HTERT RPE-1 (cell line): ENCODE results near the gene CCDC194.

Experiments
- in situ Hi-C: fragments of 300-500 bp; cut with MboI; formaldehyde crosslinking; loops from 4 replicates; pipeline ENCODE4 v1.14.3; 2020; ENCODE audit warnings: low sequenced_read_pairs

CCDC194 gene

DNA sequence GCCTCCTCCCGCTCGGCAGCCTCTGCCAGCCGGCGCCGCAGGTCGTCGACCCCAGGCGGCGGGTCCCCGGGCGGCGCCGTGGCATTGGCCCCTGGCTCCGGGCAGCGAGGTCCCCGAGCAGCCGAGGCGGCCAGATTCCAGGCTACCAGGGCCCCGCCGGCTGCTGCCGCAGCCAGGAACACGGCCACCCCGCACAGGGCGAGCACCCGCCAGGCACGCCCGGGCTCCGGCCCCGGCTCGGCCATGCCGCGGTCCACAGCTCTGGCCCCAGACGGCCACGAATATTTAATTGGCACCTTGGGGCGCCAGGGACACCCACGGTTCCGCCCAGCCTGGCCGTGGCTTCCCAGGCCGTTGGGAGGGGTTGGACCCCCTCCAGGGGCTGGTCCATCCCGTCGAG is at the start of gene CCDC194:
Gene CCDC194, minus strand, starts transcription at position 283 of the 400 bp plus-strand sequence. Its CDS starts 38 bp downstream, at position 245.
- in situ Hi-C loops, result no loop called here

GRCh38 chr19:17441241-17442021 is 47.4 kb upstream of the CCDC194 start:
- in situ Hi-C loops, result no loop called here

DNA sequence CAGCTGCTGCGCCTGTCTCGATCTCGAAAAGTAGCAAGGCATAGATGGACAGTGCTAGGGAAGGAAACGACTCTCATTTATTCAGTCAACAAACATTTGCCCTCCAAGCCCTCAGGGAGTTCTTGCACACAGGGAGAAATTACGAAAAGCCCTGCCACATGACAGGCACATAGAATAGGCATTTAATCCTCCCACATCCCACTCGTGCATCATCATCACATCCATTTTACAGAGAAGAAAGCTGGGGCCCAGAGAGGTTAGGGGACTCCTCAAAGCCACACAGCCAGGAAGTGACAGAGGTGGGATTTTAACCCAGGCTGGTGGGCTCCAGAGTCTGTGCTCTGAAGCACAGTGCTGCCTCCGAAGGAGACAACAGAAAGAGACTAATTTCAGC is 42.9 kb upstream of the CCDC194 start:
- in situ Hi-C loops, result no loop called here

DNA sequence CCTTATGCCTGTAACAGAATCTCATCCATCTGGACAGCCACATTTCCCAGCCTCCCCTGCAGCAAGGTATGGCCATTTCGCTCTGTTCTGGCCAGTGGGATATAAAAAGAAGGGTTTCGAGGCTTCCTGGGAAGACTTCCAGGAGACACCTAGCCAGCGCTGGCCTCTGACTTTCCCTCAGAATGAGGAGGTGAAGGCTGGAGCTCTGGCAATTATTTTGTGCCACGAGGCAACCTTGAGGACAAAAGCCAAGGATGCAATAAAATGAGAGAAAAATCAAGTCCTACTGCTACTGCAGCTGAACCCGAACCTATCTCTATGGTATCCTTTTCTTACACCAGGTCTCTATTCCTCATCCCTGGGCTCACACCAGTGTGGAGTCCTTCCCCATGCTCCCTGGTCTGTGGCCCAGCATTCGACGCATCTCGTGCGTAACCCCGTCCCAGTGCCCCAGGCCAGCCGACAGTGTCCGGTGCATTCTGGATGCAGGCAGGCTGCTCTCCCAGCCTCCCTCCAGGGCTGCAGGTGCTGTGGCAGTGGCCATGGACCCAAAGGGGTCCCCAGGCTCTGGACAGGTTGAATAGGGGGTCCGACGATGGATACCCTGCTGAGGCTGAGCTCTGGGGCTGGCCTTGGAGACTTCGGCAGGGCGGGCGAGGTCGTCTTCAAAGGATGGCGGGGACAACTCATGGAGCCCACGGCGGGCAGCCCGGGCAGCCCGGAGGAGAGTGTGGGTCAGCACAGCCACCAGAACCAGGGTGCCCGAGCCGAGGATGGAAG is 42.3 kb upstream of the CCDC194 start:
- in situ Hi-C loops, result no loop called here

GRCh38 chr19:17435218-17435617 is 41.2 kb upstream of the CCDC194 start:
- in situ Hi-C loops, result no loop called here

DNA sequence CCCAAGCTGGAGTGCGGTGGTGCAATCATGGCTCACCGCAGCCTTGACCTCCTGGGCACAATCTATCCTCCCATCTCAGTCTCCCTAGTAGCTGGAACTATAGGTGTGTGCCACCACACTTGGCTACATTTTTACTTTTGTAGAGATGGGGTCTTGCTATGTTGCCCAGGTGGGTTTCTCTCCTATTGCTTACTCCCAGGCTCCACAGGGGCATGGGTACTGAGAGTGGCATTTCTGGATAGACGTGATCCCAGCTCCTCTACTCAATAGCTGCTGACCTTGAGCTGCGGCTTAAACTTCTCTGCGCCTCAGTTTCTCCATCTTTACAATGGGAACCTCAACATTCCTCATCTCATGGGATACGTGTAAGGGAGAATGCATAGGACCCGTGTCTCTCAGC is 37.4 kb upstream of the CCDC194 start:
- in situ Hi-C loops, result no loop called here

GRCh38 chr19:17429641-17430113 is 35.7 kb upstream of the CCDC194 start:
- in situ Hi-C loops, result no loop called here

GRCh38 chr19:17424743-17425365 is 30.9 kb upstream of the CCDC194 start:
- in situ Hi-C loops, result no loop called here

DNA sequence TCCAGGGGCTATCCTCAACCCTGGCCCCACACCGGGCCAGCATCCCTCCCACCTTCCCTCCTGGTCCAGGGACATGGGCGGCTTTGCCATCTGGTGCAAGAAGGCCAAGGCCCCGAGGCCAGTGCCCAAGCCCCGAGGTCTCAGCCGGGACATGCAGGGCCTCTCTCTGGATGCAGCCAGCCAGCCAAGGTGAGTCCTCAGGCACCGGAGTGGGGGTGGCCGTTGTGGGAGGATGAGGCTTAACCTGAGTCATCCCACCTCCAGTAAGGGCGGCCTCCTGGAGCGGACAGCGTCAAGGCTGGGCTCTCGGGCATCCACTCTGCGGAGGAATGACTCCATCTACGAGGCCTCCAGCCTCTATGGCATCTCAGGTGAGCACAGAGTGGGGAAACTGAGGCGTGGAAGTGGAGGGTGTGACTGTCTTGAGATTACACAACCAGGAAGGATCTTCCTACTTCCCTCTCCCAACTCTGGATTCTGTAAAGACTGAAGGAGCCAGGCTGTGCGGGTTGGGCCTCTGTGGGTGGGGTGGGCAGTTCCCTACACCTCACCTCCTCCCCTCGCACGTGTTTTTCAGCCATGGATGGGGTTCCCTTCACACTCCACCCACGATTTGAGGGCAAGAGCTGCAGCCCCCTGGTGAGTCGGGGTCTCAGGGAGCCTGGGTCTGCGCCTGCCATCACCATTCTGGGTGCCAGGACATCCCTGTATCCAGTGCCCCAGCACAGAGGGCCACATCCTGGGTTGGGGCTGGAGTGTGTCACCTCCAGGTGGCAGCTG is 29.6 kb upstream of the CCDC194 start:
- in situ Hi-C loops, result no loop called here

DNA sequence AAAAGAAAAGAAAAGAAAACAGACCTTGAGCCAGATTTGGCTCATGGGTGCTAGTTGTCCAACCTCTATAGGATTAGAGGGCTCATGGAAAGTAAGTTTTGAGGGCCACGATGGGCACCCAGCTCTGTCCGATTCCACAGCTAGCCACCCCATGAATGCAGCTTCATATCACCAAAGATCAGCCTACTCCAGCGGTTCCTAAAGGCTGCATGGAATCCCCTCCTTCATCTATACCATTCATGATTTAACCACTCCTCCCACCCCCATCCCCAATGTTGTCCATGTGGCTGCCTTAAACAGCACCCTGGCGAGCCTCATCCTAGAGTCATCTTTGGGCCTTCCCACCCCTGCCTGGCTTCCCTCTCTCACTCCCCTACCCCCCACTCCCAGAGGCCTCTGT is 27.9 kb upstream of the CCDC194 start:
- in situ Hi-C loops, result no loop called here

- in situ Hi-C loops, result no loop called here
Observed at GRCh38 chr19:17420475-17420924, 26.5 kb upstream of the CCDC194 start.

DNA sequence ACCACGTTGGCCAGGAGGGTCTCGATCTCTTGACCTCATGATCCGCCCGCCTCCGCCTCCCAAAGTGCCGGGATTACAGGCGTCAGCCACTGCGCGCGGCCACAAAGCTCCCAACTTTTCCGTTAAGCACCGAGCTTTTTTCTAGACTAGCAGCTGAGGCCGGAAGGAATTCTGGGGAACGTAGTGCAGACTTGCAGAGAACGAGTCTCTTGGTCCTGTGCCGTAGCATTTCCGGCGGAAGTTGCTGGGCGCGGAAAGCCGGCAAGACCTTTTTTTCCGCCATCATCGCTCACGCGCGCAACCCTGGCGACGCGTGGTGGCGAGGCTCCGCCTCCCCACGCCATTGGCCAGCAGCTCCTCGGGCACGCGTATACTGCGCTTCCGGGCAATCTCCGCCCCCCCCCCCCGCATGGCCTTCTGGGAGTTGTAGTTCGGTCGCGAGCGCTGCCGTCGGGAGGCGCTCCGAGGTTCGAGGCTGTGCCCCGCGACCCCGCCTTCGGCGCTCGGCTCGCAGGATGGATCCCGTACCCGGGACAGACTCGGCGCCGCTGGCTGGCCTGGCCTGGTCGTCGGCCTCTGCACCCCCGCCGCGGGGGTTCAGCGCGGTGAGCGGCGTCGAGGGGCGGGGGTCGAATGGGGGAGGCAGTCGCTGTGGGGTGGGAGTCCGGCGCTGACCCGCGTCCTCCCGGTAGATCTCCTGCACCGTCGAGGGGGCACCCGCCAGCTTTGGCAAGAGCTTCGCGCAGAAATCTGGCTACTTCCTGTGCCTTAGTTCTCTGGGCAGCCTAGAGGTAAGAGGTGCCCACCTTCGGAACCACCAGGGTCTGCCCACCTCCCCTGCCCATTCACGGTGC is 25.9 kb upstream of the CCDC194 start, which contains the start of gene MVB12A:
Gene MVB12A, plus strand, starts transcription at position 427 of the 854 bp plus-strand sequence. Its CDS starts 89 bp downstream, at position 516.
- in situ Hi-C loops, result no loop called here

DNA sequence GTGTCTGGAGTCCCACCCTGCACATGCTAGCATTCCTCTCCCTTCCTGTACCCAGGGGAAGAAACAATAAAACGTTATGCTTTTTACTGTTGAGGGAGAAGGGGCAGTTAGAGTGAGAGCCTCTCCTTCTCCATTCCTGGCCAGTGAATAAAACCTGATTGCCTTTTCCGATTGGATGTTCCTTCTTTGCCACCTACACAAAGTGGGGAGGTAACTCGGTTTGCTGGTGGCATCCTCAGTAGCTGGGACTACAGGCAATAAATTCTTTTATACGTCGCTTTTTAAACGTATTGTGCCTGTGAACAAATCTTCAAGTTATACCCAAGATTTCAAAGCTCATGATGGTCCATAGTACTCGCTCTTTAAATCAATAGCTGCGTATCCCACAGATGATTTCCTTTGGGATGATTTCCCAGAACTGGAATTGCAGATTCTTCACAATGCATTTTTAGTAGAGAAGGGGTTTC is 25.2 kb upstream of the CCDC194 start:
- in situ Hi-C loops, result no loop called here

DNA sequence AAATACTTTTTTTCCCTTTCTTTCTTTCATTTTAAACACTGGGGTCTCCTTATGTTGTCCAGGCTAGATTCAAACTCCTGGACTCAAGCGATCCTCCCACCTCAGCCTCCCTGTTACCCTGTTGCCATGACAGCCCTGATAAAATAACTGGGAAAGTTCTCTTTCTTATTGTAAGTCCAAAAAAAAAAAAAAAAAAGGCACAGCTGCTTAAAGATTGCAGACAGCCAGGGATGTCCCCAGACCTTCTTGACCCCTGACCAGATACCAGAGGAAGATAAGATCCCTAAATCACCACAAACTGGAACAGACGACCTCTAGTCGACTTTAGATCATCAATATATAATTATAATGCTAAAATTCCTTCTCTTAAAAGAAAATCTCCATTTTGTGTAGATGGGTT is 24.7 kb upstream of the CCDC194 start:
- in situ Hi-C loops, result no loop called here

- in situ Hi-C loops, result no loop called here
Observed at GRCh38 chr19:17415121-17415520, 21.1 kb upstream of the CCDC194 start.

DNA sequence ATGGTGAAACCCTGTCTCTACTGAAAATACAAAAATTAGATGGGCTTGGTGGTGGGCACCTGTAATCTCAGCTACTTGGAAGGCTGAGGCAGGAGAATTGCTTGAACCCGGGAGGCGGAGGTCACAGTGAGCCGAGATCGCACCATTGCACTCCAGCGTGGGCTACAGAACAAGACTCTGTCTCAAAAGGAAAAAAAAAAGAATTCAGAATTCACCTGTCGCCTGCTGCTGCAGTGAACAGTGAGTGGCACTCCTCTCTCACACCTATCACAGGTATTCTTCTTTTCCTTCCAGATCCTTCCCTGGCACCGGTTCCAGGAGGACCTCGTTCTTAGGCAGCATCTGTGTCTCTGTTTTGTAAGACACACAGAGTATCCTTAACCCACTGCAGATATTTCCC is 20.1 kb upstream of the CCDC194 start:
- in situ Hi-C loops, result no loop called here

DNA sequence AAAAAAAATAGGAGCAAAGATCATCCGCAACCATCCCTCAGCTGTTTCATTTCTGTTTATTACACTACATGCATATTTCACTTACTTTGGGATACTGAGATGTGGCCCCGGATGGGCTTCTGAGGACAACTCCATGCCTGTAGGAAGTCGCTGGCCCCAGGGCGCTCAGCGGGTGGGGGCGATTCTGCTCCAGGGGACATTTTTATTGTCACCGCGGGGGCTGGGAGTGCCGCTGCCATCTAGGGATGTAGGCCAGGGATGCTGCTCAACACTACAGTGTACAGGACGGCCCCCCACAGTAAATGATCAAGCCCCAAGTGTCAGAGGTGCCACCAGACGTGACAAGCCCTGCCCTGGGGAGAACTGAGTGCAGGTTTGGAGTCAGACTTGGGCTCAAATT is 17.8 kb upstream of the CCDC194 start:
- in situ Hi-C loops, result no loop called here

DNA sequence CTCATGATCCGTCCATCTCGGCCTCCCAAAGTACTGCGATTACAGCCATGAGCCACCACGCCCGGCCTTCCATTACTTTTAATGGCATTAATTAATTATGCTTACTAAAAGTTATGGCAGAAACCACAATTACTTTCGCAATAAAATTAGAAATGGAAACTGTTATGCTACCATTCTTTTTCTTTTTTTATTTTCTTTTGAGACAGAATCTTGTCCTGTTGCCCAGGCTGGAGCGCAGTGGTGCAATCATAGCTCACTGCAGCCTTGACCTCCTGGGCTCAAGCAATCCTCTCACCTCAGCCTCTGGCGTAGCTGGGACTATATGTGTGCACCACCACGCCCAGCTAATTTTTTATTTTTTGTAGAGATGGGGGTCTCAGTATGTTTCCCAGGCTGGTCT is 16.0 kb upstream of the CCDC194 start:
- in situ Hi-C loops, result no loop called here

GRCh38 chr19:17406887-17407196 is 12.8 kb upstream of the CCDC194 start:
- in situ Hi-C loops, result no loop called here
